HG03575 (cell line): ENCODE results near the gene DYNC2LI1.

Experiments
- ATAC-seq: cut with Tn5 transposase; IDR thresholded peaks from one replicate; pipeline ENCODE4 v1.9.1; 2021; ENCODE audit not compliant: unreplicated experiment, insufficient number of reproducible peaks, low FRiP score; ENCODE audit errors: extremely low read depth

Gene DYNC2LI1

DNA sequence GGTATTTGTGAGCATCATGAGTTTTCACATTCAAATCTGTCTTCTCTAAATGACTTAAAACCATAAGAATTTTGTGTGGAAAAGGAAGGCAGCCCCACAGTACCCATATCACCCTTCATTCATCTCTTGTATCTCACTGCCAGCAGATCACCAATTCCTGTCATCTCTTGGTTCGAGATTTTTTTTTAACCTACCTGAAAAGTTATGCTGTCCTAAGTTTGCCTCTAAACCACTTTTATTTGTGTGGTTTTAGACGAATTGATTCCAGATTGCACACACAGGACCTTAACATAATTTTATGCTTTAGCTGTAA lies 32.8 kb downstream of the DYNC2LI1 start:
- ATAC-seq, result no peak

DNA sequence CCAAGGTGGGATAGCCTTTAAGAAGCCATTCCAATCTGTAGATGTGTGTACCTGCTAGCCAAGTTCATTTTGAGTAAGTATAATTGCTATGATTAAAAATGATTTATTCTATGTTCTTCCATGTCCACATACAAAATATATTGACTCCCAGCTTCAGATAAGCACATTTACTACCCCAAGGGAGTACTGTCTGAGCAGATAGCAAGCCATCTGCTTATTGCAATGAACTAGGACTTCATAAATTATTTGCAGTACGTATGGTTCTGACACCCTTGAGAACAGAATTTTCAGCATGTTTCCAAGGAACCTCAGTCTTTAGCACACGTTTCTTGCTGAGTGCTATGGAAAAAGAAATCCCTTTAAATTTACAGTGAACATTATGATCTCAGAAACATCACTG lies 36.6 kb downstream of the DYNC2LI1 start:
- ATAC-seq, result no peak

DNA sequence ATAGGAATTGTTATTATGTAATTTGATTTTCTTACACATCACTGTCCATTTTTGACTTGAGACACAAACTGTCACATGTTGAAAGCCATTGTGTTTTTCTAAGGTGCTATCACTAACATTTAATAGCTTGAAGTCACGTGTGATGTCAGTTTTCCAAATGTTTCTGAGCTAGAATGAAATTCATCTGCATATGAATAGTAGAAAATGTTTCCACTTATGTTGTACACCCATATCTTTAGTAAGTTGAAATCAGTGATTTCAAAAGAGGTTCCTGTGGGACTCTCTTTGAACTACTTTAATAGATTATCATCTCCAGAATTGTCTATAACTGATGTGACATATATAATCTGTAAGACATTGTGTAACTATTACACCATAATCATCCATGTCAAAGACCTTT lies 37.0 kb downstream of the DYNC2LI1 start:
- no peak for ATAC-seq

DNA sequence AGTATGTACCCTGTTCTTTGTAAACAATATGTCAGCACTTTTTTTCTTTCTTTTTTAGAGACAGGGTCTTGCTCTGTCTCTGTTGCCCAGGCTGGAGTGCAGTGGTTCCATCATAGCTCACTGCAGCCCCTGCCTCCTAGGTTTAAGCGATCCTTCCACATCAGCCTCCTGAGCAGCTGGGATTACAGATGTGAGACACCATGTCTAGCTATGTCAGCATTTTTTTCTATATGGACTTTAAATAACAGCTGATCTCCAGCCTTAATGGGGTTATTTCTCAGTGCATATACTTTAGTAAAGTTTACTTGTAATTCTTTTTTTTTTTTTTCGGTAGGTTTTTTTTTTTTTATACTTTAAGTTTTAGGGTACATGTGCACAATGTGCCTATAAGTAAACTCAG lies 38.2 kb downstream of the DYNC2LI1 start:
- ATAC-seq, result no peak

DNA sequence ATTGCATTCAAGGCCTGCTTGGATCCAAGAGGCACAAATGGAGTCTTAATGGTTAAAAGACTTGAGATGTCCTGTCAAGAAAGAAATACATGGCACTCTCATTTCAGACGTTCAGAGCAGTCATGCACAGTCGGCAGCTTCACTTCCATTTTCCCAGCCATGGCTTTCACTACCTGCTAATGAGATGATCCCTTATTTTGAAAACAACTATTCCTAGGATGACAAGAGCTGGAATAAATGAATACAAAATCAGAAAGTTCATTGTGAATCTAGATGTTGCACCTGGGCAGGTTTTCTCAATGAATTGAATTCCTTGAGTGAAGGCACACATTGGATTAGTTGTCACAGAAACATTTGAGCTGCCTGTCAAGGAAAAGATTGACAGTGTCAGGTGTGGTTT lies 39.1 kb downstream of the DYNC2LI1 start:
- ATAC-seq, result no peak

DNA sequence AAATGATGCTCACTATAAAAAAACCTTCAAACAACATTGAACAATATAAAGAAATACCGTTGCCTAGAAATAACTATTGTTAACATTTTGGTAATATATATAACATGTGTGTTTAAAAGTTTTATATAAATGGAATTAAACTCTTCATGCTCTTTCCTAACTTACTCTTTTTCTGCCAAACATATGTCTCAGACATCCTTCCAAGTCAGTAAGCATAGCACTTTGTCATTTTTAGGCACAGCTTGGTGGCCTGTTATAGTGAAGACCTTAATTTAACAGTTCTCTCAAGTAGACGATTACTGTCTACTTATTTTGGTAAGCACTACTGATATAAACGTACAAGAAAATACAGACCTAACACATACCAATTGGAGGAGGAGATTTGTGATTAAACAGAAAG lies 40.9 kb downstream of the DYNC2LI1 start:
- no peak for ATAC-seq

DNA sequence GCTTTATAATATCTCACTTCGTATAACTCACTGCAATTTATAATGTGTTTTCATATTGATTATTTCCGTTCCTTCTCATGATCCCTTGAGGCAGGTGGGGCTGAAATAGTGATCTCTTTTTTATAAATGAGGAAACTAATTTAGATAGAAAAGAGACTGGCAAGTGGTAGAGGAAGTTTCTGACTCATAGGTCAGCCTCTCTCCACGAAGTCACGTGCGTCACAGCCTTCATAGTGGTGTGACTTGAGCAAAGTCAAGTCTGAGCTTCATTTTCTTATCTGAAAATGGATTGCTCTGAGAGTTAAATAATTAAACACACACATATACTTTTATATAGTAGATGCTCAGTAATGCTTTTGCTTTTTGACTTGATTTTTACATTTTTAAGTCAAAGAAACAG lies 44.9 kb downstream of the DYNC2LI1 start:
- no peak for ATAC-seq

DNA sequence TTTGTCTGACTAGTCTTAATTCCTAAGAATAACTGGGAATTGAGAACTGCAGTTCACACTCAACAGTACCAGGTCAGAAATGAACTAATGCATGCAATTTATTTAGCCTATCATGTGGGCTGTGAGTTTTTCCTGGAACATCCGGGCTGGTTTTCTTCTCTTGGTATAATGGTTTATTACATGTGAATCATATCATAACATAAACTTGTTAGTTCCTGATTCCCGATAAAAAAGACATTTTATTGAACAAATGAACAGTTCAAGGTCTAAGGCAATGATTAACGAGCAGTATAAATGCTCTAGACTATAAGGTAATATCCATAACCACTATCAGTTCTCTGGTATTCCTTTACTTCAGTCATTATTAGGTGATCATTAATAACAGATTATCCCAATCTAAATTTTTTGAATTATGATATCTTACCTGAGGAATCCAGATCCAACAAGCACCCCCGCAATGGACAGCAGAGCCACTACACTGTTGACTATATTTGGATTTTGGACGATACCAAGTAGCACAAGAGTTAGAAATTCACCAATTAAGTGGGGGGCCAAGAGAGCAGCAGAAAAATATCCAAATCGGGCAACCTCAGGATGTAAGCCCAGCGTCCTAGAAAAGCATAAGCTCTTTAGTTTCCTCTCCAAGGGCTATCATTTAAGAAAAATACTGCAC lies 45.8 kb downstream of the DYNC2LI1 start:
- ATAC-seq, result no peak

DNA sequence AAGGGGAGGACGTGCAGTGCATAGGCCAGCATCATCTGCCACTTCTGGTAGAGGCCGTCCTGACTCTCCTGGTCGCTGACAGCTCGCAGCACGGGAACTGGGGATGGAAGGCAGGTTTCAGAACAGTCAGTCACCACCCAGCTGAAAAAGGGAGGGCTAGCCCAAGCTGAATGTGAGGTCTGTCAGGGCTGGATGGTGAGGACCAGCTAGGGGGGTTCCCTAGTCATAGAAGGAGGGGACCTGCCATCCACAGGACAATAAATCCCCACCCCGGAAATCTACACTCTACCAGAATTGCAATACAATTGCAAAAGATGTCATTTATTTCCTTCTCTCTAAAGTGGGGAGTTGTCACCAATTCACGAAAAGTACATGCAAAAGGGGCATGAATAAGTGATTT lies 49.0 kb downstream of the DYNC2LI1 start:
- no peak for ATAC-seq

DNA sequence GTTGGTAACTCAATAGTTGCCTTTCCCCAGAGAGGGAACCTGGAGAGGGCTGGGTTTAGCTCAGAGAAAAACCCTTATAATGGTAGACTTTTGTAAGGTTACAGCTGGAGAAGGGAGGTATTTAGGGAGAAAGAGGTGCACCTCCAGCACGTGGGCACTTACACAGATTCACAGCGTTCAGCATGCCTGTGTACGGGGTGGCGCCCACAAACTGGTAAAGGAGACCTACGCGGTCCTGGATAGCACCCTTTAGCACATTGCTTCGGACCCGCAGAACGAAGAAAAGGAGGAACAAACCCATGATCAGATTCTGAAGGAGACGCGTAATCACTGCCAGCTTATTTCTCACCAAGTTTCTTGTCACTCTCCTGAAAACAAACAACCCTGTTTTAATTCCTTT lies 49.9 kb downstream of the DYNC2LI1 start:
- no peak for ATAC-seq

DNA sequence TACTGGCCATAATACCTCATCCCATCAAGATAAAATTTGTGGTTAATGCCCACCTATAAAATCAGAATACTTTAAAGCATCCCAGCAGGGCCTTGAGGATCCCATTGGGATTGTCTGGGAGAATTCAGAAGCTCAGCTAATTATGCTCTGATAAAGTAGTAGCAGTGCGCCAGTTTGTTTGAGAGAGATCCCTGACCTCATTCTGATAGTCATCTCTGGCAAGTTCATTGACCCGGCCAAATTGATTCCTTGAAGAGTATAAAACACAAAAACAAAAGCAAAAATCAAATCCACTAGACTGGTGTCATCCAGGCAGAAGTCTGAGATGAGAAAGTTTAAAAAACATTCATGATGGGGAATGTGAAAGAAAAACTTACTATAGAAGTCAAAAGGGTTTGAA lies 50.7 kb downstream of the DYNC2LI1 start:
- ATAC-seq, result no peak

DNA sequence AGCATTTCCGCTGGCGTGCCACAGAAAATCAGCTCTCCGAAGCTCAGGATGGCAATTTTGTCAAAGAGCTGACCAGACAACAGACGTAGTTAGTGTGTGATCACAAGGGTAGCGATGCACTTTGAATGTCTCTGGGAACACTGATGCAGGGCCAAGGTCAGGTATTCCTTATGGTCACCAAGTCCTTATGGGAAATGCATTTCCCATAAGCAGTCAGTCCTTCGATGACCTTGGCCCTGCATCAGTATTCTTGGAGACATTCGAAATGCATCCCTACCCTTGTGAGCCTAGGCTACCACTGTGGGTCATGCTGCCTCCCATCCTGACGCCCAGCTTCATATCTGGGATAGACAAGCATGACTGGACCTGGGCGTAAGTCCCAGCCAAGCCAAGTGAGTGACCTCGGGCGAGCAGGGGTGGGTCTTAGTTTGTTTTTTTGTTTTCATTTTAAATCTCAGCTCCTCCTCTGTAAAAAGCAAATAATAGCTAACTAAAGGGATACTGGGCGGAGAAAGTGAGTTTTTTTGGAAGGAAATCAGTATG lies 51.2 kb downstream of the DYNC2LI1 start:
- ATAC-seq, result no peak

DNA sequence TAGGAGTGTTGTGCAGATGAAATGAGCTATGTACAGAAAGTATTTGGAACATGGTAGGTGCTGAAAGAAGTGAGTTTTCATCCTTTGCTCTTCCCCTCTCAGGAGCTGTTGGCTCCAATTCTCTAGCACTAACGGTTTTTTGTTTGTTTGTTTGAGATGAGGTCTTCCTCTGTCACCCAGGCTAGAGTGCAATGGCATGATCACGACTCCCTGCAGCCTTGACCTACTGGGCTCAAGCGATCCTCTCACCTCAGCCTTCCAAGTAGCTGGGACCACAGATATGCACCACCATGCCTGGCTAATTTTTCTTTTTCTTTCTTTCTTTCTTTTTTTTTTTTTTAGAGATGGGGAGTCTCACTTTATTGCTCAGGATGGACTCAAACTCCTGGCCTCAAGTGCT lies 52.0 kb downstream of the DYNC2LI1 start:
- ATAC-seq, result no peak

DNA sequence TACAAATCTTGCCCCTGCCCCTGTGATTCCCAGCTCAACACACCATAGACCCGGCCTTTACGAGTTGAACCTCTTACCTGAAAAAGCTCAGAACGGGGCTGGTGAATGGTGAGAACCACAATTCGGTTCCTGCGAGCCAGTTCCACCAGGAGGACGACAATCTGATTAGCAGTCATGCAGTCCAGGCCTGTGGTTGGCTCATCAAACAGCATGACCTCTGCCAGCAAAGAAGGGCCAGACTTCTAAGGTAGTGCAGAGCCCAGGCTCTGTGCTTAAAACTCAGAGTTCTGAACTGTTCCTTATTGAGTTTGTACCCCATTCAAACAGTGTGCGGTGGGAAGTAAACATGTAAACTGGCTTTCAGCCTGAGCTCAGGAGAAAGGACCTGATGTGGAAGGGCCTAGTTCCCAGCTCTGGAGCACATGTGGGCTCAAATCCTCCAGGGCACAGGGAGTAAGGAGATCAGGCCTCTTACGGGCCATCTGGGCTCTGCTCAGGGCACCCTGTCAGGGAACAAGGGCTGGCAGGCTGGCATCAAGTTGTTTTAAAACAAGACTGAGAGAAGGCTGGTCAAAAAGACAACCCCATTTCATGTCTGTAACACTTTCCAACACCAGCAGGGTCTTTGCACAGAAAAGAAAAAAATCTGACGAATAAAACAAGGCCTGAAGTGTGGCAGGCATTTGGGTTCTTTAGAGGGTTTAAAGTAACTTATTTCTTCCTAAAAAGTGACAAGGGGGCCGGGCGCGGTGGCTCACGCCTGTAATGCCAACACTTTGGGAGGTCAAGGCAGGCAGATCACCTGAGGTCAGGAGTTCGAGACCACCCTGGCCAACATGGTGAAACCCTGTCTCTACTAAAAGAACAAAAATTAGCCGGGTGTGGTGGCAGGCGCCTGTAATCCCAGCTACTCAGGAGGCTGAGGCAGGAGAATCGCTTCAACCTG lies 52.7 kb downstream of the DYNC2LI1 start:
- no peak for ATAC-seq

DNA sequence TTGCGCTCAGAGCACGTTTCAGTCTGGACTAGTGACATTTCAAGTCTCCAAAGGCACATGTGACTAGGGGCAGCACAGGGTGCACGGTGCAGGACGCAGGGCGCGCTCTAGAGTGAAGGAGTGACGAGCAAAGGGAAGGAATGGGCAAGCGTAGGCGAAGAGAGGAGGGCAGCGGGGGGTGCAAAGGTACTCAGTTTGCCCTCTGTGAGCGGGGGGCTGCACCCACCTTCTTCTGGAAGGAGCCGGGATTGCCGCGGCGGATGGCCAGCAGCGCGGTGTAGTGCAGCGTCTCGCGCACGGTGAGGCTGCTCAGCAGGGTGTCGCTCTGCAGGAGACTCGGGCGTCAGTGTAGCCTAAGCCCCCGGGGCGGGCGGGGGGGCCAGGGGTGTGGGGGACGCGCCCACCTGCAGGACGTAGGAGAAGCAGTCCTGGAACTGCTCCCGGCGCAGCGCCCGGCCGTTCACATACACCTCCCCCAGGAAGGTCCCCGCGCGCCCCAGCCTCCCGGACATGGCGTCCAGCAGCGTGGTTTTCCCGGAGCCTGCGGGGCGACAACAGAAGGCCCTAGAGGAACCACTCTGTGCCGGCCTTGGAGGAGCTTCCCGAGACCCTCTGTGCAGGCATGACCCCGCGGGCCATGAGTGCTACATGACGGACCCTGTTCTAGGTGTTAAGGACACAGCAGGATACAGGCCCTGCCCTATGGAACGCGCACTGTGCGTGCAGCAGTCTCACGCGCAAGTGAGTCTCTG lies 57.9 kb downstream of the DYNC2LI1 start:
- ATAC-seq, result no peak

DNA sequence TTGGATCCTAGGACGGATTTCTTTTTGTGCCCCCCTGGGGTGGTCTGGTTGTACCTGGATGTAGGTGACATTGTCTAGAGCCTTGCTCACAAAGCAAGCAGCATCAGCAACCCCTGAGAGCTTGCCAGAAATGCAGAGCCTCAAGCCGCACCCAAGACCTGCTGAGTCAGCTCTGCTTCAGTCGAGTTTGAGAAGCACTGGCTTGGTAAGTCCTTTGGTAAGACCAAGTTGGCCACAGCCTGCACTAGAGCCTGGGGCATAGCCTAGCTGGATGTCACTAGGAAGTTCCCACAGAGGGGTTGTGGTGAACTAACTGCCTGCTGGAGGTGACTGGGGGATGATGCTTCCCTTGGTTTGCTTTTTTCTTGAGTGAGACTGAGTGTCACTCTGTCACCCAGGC lies 58.6 kb downstream of the DYNC2LI1 start:
- ATAC-seq, result no peak

DNA sequence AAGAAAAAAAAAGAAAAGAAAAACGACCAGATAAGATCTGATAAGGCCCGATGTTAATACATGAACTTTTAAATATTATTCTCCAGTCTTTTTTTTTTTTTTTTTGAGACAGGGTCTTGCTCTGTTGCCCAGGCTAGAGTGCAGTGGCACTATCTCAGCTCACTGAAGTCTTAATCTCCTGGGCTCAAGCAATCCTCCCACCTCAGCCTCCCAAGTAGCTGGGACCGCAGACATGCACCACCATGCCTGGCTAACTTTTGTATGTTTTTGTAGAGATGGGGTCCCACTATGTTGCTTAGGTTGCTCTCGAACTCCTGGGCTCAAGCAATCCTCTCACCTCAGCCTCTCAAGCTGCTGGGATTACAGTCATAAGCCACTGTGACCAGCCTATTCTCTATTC lies 63.2 kb downstream of the DYNC2LI1 start:
- no peak for ATAC-seq

DNA sequence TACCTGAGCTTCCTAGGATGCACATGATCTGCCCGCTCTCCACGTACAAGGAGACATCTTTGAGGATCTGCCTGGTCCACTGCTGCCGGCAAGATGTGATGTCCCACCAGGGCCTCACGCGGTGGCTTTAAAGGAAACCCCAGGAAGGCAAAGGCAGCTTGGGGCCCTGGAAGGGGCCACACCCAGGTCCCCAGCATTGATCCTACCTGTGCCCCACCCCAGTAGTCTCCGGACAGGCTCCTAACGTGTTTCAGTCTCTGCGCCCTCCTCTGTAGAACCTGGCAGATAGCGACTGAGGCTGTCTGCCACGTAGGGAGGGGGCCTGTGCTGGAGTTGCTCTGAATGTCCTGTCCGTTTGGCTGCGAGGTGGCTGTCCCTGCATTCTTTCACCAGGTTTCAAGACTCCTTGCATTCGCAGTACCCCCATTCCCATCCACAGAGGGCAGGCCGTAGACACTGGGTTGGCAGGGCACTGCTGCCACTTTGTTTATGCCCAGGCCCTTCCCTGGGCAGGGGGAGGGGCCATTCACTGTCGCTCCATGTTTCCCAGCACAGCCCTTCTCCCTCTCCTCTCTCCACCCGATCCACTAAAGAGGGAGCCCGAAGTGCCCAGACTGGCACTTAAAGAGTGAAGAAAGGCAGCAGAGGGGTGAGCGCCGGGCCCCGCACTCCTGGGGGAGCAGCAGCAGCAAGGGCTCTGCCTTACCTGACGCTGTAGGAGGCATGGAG lies 64.2 kb downstream of the DYNC2LI1 start:
- ATAC-seq, result no peak
